PC-3 (cell line): ENCODE measurements around the gene GATM. TPM values are rescaled to one million over a fixed set of nuclear protein-coding genes. Genes with fewer than 3 reads are reported as not detected.

Experiments used
- ATAC-seq: fragments of 200-7000 bp; cut with Tn5 transposase; 2 replicates; pipeline ENCODE4 v1.9.1; 2020; ENCODE audit warnings: mild to moderate bottlenecking, moderate library complexity
- BruUV-seq: library from RNA; stranded (reverse); fragments of 400-500 nt; replicated peaks from 2 replicates; lab custom pipeline; 2021; lab: Mats Ljungman, UMichigan
- CTCF ChIA-PET: fragments of 300-600 bp; sonication (Branson Sonifier 250); formaldehyde crosslinking; loops from one replicate; lab custom pipeline; 2022; ENCODE audit warnings: antibody characterized with exemption; lab: Charles Lee
- POLR2A ChIA-PET: fragments of 300-600 bp; sonication (Branson Sonifier 250); formaldehyde crosslinking; loops from one replicate; lab custom pipeline; 2022; ENCODE audit warnings: antibody characterized with exemption; ENCODE audit not compliant: unreplicated experiment; lab: Charles Lee
- DNase-seq: peaks from one replicate; pipeline ENCODE4 v3.0.0-alpha.2; 2015
- H2AFZ ChIP-seq: fragments of 300-600 bp; sonication (generic); 2 replicates; pipeline ENCODE4 v1.6.0; 2016; ENCODE audit warnings: antibody characterized with exemption, low read length
- H3F3A ChIP-seq: fragments of 300-600 bp; sonication (generic); one replicate; pipeline ENCODE4 v1.6.0; 2017; ENCODE audit warnings: antibody characterized with exemption, low read length, control low read depth, mild to moderate bottlenecking; ENCODE audit not compliant: unreplicated experiment
- H3K27ac ChIP-seq: fragments of 300-600 bp; sonication (generic); 2 replicates; pipeline ENCODE4 v1.5.1; 2016; ENCODE audit warnings: mild to moderate bottlenecking, low read length
- H3K27me3 ChIP-seq: fragments of 300-600 bp; sonication (generic); 2 replicates; pipeline ENCODE4 v1.6.1; 2016; ENCODE audit warnings: low read length, mixed read lengths
- H3K36me3 ChIP-seq: fragments of 300-600 bp; sonication (generic); 2 replicates; pipeline ENCODE4 v1.6.1; 2016; ENCODE audit warnings: low read depth, mixed run types, low read length, mixed read lengths
- H3K4me1 ChIP-seq: fragments of 300-600 bp; sonication (generic); 2 replicates; pipeline ENCODE4 v1.5.1; 2016; ENCODE audit warnings: low read length; ENCODE audit not compliant: insufficient read depth
- H3K4me2 ChIP-seq: fragments of 300-600 bp; sonication (generic); 2 replicates; pipeline ENCODE4 v1.6.0; 2016; ENCODE audit warnings: low read length
- H3K4me3 ChIP-seq: fragments of 300-600 bp; sonication (generic); 2 replicates; pipeline ENCODE4 v1.5.1; 2016; ENCODE audit warnings: mild to moderate bottlenecking, low read length, mixed read lengths
- H3K79me2 ChIP-seq: fragments of 300-600 bp; sonication (generic); 2 replicates; pipeline ENCODE4 v1.6.1; 2017; ENCODE audit warnings: low read length, mixed read lengths
- H3K9ac ChIP-seq: fragments of 300-600 bp; sonication (generic); 2 replicates; pipeline ENCODE4 v1.6.0; 2016; ENCODE audit warnings: mild to moderate bottlenecking, low read length
- H3K9me2 ChIP-seq: fragments of 300-600 bp; sonication (generic); replicated peaks from 2 replicates; pipeline ENCODE4 v1.6.1; 2016; ENCODE audit warnings: mixed run types, low read length, mixed read lengths
- H3K9me3 ChIP-seq: fragments of 300-600 bp; sonication (generic); 2 replicates; pipeline ENCODE4 v1.6.1; 2016; ENCODE audit warnings: low read length, mixed read lengths
- H4K20me1 ChIP-seq: fragments of 300-600 bp; sonication (generic); 2 replicates; pipeline ENCODE4 v1.6.1; 2016; ENCODE audit warnings: low read length, mixed read lengths
- EZH2 ChIP-seq: fragments of 300-600 bp; sonication (generic); IDR thresholded peaks from one replicate; pipeline ENCODE4 v1.6.1; 2017; ENCODE audit warnings: antibody characterized with exemption, mild to moderate bottlenecking, low read length; ENCODE audit not compliant: unreplicated experiment
- EZH2phosphoT487 ChIP-seq: fragments of 300-600 bp; sonication (generic); IDR thresholded peaks from 2 replicates; pipeline ENCODE4 v1.6.1; 2018; ENCODE audit warnings: mild to moderate bottlenecking, antibody characterized with exemption, low read length, borderline replicate concordance
- intact Hi-C: fragments of 100-400 bp; cut with micrococcal nuclease; formaldehyde crosslinking; loops from 2 replicates; pipeline ENCODE4 v1.9.0; 2023
- total RNA-seq: library from RNA; depleted of rRNA; stranded (reverse); fragments of >200 nt; gene quantifications from 2 replicates; pipeline ENCODE4 v1.2.3, GENCODE V29; 2014
- TF ChIP-seq, protein P1 (sequence below): fragments of 300-600 bp; sonication (generic); conservative IDR thresholded peaks from 2 replicates; pipeline ENCODE4 v1.5.1; 2017; ENCODE audit warnings: antibody characterized with exemption, low read depth, mild to moderate bottlenecking, low read length

The GATM gene
- total RNA-seq, 1 experiment from 2014 or later: 0.87 TPM

- no peaks in the 10 kb centered on the region for H3F3A ChIP-seq
- no peak overlapping the region for H3K9ac ChIP-seq
- no TSS peak for BruUV-seq
- intact Hi-C loops: no loop called here
- no peak overlapping the region for H2AFZ ChIP-seq
- DNase-seq (no peak), ATAC-seq (no peak)
- POLR2A ChIA-PET: no interaction called here
- H3K4me1 ChIP-seq: peaks cover 31% of the 10 kb centered on the region
- H3K9me2 ChIP-seq: no peaks in the 10 kb centered on the region
- H3K79me2 ChIP-seq: no peaks in the 10 kb centered on the region
- CTCF ChIA-PET: no interaction called here
- H3K27ac ChIP-seq: no peak overlapping the region
- no peak for TF ChIP-seq EZH2phosphoT487
- TF ChIP-seq EZH2: no peak
- TF ChIP-seq, protein P1, sequence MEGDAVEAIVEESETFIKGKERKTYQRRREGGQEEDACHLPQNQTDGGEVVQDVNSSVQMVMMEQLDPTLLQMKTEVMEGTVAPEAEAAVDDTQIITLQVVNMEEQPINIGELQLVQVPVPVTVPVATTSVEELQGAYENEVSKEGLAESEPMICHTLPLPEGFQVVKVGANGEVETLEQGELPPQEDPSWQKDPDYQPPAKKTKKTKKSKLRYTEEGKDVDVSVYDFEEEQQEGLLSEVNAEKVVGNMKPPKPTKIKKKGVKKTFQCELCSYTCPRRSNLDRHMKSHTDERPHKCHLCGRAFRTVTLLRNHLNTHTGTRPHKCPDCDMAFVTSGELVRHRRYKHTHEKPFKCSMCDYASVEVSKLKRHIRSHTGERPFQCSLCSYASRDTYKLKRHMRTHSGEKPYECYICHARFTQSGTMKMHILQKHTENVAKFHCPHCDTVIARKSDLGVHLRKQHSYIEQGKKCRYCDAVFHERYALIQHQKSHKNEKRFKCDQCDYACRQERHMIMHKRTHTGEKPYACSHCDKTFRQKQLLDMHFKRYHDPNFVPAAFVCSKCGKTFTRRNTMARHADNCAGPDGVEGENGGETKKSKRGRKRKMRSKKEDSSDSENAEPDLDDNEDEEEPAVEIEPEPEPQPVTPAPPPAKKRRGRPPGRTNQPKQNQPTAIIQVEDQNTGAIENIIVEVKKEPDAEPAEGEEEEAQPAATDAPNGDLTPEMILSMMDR: no peak
- no peaks in the 10 kb centered on the region for H3K36me3 ChIP-seq
- no peaks in the 10 kb centered on the region for H3K27me3 ChIP-seq
- H3K4me2 ChIP-seq: no peak overlapping the region
- H3K4me3 ChIP-seq: no peak overlapping the region
- H4K20me1 ChIP-seq: no peaks in the 10 kb centered on the region
- no peaks in the 10 kb centered on the region for H3K9me3 ChIP-seq
Observed at GRCh38 chr15:45347989-45348388, 30.4 kb downstream of the GATM start.

GRCh38 chr15:45347033-45347432 is 31.3 kb downstream of the GATM start:
- Histone ChIP-seq H3K4me2 (peak overlapping the region; percentile 34), H4K20me1 (no peaks in the 10 kb centered on the region), H3K4me3 (no peak overlapping the region), H3K27ac (no peak overlapping the region), H3F3A (no peaks in the 10 kb centered on the region), H3K9ac (no peak overlapping the region), H2AFZ (no peak overlapping the region), H3K79me2 (no peaks in the 10 kb centered on the region), H3K9me3 (no peaks in the 10 kb centered on the region), H3K4me1 (peaks cover 31% of the 10 kb centered on the region), H3K27me3 (no peaks in the 10 kb centered on the region), H3K36me3 (no peaks in the 10 kb centered on the region), H3K9me2 (no peaks in the 10 kb centered on the region)
- ATAC-seq: peak; percentile 50
- intact Hi-C loops: no loop called here
- ChIA-PET POLR2A (no interaction called here), CTCF (no interaction called here)
- TF ChIP-seq EZH2phosphoT487 (no peak), EZH2 (no peak)
- TF ChIP-seq, protein P1: no peak
- BruUV-seq: no TSS peak
- DNase-seq: peak; percentile 64

DNA sequence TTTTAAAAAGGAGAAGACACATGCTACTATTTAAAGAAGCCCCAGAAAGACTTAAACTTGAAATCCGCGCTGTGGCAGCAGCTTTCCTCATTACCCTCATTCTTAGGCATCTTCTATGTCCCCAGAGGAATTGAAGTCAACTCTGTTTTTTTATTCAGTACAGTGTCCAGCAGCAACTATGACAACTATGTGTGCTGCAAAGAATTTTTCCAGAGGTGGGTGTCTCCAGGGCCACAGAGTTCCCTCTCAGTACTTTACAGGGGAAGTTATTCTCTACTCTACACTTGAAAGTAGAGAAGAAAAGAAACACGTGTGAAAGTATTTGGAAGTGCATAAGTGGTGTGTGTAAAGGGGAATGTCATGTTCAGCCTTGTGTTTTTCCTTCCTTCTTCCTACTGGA is 32.0 kb downstream of the GATM start:
- Histone ChIP-seq H3K27me3 (no peaks in the 10 kb centered on the region), H3K4me1 (peaks cover 31% of the 10 kb centered on the region)
- BruUV-seq: no TSS peak

More for the DNA sequence above, 32.0 kb downstream of the GATM start:
- Histone ChIP-seq H2AFZ (no peak overlapping the region), H3K36me3 (no peaks in the 10 kb centered on the region), H3K27ac (no peak overlapping the region), H3K79me2 (no peaks in the 10 kb centered on the region), H3K9ac (no peak overlapping the region), H3K4me2 (no peak overlapping the region), H3K9me2 (no peaks in the 10 kb centered on the region), H3F3A (no peaks in the 10 kb centered on the region), H3K4me3 (no peak overlapping the region), H3K9me3 (no peaks in the 10 kb centered on the region), H4K20me1 (no peaks in the 10 kb centered on the region)
- ATAC-seq (no peak), DNase-seq (no peak)
- POLR2A ChIA-PET: no interaction called here
- CTCF ChIA-PET: no interaction called here
- TF ChIP-seq EZH2: no peak
- TF ChIP-seq, protein P1: no peak
- no peak for TF ChIP-seq EZH2phosphoT487
- intact Hi-C loops: no loop called here
